ENCODE results near the gene TACSTD2.

TACSTD2 gene

GRCh38 chr1:58570094-58570493 is 7.0 kb downstream of the TACSTD2 start:
- no peak for TF ChIP-seq REST (IDR thresholded peaks at IDR 0.05; ENCODE audit: insufficient replicate concordance, low read depth)
- no peaks in the 10 kb centered on the region for H3K27me3 ChIP-seq (ENCODE audit: insufficient read depth, poor library complexity, severe bottlenecking)
- no peak overlapping the region for H3K4me3 ChIP-seq (replicated peaks; ENCODE audit: insufficient read depth, low read length)
- DNase-seq (ENCODE audit: low read depth in 1 of 2, low spot score in 1 of 2) = peak in 1 of 2 experiments; percentile 24
- H3K27ac ChIP-seq (replicated peaks) = no peak overlapping the region

- Histone ChIP-seq H3K4me3 (replicated peaks; ENCODE audit: insufficient read depth, low read length) (no peak overlapping the region), H3K27me3 (ENCODE audit: insufficient read depth, poor library complexity, severe bottlenecking) (no peaks in the 10 kb centered on the region), H3K27ac (replicated peaks) (no peak overlapping the region)
- TF ChIP-seq SPI1 (IDR thresholded peaks at IDR 0.05; ENCODE audit: borderline replicate concordance, low read depth) (no peak), CTCF (IDR thresholded peaks at IDR 0.05; ENCODE audit: insufficient read depth, low read length) (no peak), GABPA (IDR thresholded peaks at IDR 0.05; ENCODE audit: low read depth) (no peak), REST (IDR thresholded peaks at IDR 0.05; ENCODE audit: insufficient replicate concordance, low read depth) (no peak), POLR2AphosphoS5 (IDR thresholded peaks at IDR 0.05; ENCODE audit: low read depth) (no peak)
- no peak for DNase-seq (ENCODE audit: low read depth in 1 of 2, low spot score in 1 of 2)
Observed at GRCh38 chr1:58568911-58569310, 8.1 kb downstream of the TACSTD2 start.

GRCh38 chr1:58568271-58568860 is 8.7 kb downstream of the TACSTD2 start:
- Histone ChIP-seq H3K27ac (replicated peaks) (no peak overlapping the region), H3K27me3 (ENCODE audit: insufficient read depth, poor library complexity, severe bottlenecking) (no peaks in the 10 kb centered on the region), H3K4me3 (replicated peaks; ENCODE audit: insufficient read depth, low read length) (no peak overlapping the region)
- TF ChIP-seq GABPA (IDR thresholded peaks at IDR 0.05; ENCODE audit: low read depth) (no peak), SPI1 (IDR thresholded peaks at IDR 0.05; ENCODE audit: borderline replicate concordance, low read depth) (no peak), REST (IDR thresholded peaks at IDR 0.05; ENCODE audit: insufficient replicate concordance, low read depth) (no peak), CTCF (IDR thresholded peaks at IDR 0.05; ENCODE audit: insufficient read depth, low read length) (no peak)
- no peak for DNase-seq (ENCODE audit: low read depth in 1 of 2, low spot score in 1 of 2)
